Caki2 (cell line): ENCODE results near the gene RAB35. TPM values are rescaled to one million over a fixed set of nuclear protein-coding genes. Genes with fewer than 3 reads are reported as not detected.
"Not testable (repeated sequence)": the region's sequence is repeated elsewhere in the genome, so short reads cannot be mapped to it uniquely, and the experiment has no call there.

Source experiments
- DNase-seq: peaks from one replicate; pipeline ENCODE4 v3.0.0-alpha.2; 2015; ENCODE audit warnings: low read depth
- in situ Hi-C: cut with HindIII; loops from 2 replicates; pipeline ENCODE4 v1.10.0; 2016; ENCODE audit warnings: low sequenced_read_pairs, low pct_unique_long_range_greater_than_20kb, mixed read lengths
- total RNA-seq: library from RNA; depleted of rRNA; stranded (reverse); fragments of >200 nt; shearing (Covaris generic); gene quantifications from 2 replicates; pipeline ENCODE4 v1.2.3, GENCODE V29; 2014; ENCODE audit warnings: low replicate concordance; rRNA removed

Gene RAB35
- total RNA-seq, 1 experiment from 2014 or later = 43.5 TPM

DNA sequence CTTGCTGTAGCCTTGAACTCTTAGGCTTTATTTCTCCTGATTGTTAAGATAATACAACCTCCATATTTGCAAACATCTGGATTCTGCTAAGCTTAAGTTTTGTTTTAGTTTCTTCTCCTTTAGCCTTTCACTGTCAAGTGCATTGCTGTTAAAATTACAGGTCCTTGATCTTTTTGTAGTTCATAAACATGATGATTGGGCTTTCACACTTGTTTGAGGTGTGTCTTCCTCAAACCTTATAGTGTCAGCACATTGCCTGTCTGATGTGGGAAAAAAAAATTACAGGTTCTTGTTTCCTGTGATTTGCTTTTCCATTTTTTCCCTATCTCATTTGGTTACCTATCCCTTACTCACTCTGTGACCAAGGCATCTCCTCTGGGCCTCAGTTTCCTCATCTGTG is 68.3 kb downstream of the RAB35 start:
- no peak for DNase-seq
- in situ Hi-C loops = no loop called here

DNA sequence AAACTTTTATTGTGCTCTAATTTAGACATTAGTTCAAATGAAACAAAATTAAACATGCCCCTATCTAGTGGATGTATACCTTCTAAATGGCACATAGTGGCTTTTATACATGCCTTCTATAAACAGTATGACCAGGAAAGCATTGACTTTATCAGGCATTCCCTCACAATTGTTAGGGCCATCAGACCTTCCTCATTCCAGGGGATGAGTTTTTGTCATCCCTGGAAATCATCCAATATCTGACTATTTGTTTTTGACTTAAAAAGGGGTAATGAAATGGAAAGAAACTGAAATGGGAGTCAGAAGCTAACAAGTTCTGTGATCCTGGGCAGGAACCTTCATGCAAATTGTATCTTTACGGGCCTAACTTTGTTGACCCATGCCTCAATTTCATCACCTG is 69.5 kb downstream of the RAB35 start:
- DNase-seq = peak; percentile 56
- in situ Hi-C loops = no loop called here

DNA sequence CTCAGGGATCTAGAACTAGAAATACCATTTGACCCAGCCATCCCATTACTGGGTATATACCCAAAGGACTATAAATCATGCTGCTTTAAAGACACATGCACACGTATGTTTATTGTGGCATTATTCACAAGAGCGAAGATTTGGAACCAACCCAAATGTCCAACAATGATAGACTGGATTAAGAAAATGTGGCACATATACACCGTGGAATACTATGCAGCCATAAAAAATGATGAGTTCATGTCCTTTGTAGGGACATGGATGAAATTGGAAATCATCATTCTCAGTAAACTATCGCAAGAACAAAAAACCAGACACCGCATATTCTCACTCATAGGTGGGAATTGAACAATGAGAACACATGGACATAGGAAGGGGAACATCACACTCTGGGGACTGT is 71.2 kb downstream of the RAB35 start:
- DNase-seq, in situ Hi-C loops: not testable (repeated sequence)

Other genes with a start within 250 kb of the RAB35 start
- gene CIT, start 239.4 kb downstream of the RAB35 start, total RNA-seq = 13.3 and 20.9 TPM in 2 replicates
- gene BICDL1, start 127.5 kb downstream of the RAB35 start, total RNA-seq = 15.9 and 21.3 TPM in 2 replicates
- gene GCN1, start 78.0 kb upstream of the RAB35 start, total RNA-seq = 44.3 and 51.5 TPM in 2 replicates
- gene RPLP0, start 84.4 kb upstream of the RAB35 start, total RNA-seq = 5,858 and 6,047 TPM in 2 replicates
- gene PXN, start 149.0 kb upstream of the RAB35 start, total RNA-seq = 8.2 and 28.8 TPM in 2 replicates
- not detected in 2 replicates for gene RNU4-2, start 175.2 kb upstream of the RAB35 start, total RNA-seq
- not detected in 2 replicates for gene RNU4-1, start 176.5 kb upstream of the RAB35 start, total RNA-seq
- 0.61 TPM in 1 of 2 replicates, not detected in the other for gene SIRT4, start 185.6 kb upstream of the RAB35 start, total RNA-seq
- gene PLA2G1B, start 211.0 kb upstream of the RAB35 start, total RNA-seq = not detected in 2 replicates